HTERT RPE-1 (cell line): ENCODE data around the gene MGAT5.

ENCODE experiments used
- in situ Hi-C: fragments of 300-500 bp; cut with MboI; formaldehyde crosslinking; loops from 4 replicates; pipeline ENCODE4 v1.14.3; 2020; ENCODE audit warnings: low sequenced_read_pairs

The MGAT5 gene

DNA sequence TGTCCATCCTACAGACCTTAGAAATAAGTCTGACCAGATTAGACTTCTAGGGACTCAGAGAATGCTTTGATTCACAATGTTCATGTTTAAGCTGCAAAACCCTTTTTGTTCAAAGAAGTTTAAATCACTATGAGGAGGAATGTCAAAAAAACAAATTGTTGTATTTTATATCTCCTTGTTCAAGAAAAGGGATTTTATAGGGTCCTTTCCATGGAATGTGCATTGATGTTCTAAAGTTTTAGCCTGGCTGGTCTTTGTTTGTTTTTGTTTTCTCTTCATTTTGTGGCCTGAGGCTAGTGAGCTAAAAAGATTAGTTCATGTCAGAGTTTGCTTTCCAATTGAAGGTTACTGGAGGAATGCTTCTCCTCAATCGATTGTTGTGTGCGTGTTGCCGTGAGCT is 77.2 kb downstream of the MGAT5 start:
- in situ Hi-C loops: no loop called here

DNA sequence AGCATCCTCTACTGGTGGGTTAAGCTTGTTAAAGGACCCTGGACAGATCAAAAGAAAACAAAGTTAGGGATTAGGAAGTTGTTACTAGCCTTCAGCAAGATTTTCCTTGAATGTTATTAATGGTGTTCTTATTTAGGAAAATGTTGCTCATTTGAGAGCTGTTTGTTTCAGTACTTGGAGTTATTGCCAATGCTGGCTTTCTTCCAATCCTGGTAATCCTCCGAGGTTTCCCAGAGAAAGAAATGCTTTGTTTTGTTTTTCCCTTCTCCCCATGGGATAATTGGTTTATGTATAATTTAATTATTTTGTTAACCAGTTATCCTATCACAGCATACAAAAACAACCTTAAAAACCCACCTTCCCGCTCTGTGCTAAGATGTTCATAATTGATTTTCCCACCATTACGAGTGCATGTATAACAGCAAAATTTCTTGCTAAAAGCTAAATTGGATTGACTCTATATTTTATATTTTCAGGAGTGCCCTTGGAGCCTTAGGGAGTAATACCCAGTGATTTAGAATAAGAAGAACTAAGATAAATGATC is 79.8 kb downstream of the MGAT5 start:
- in situ Hi-C loops: no loop called here

DNA sequence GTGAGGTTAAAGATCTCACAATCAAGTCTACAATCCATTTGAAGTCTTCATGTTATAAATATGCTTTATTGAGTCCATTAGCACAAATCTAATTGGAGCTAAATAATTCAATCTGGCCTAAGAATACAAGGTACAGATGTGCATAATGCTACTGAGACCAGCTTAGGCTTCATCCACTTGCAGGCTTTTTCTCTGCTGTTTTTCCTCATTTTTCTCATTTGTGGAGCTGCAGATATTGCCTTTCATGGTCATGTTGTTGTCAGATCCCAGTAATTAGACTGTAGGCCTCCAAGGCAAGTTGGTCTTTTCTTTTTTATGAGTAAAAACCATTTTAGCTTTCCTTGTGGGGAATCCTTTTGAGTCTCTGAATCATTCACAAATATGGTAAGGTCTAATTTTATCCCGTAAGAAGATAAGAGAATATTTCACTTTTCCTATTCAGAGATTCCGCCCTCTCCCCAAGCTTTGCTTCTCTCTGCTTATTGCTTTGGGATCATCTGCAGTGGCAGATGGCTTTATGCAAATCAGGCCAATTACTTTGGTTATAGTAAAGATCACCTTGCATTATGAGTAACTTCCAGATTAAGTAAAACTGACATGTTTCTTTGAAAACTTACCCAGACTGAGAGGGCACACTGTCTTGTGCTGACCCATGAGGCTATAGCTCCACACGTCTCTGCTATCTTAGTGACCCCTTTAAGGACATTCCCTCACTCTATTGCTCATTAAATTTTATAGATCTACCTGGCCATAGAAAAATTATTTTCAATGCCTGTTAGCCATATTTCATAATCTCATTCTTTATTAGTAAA is 80.9 kb downstream of the MGAT5 start:
- in situ Hi-C loops: no loop called here

DNA sequence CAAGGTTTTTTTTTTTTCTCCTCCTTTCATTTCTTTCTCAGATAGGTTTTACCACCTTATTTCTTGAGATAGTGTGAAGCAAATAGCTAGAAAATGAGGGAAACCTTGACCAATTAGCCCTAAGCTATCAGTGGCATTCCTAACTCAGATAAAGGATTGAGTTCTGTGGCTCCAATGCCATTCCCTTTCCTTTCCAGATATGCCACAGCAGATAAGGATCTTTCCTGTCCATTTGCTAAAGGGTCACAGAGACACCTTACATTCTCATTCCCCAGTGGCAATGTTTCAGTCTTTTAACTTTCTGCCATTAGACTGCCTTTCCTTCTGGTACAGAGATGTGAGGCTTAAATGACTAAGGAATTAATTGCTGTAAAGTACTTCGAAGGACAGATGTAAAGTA is 81.7 kb downstream of the MGAT5 start:
- in situ Hi-C loops: no loop called here

DNA sequence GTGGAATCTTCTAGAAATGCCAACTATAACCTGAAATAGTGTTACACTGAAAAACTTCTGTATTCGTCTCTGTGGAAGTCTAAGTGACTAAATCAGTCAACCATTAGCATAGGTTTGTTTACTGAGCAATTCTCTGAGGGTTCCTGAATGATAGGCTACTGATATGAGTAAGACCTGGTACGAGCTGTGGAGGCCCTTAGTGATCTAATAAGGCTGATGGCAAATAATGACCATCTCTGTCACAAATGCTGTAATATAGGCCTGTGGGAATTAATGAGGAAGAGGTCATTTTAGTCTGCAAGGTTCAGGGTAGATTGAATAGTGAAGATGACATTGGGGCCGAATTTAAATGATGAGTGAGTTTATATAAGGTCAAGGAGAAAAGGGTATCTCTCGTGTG is 82.5 kb downstream of the MGAT5 start:
- in situ Hi-C loops: no loop called here

DNA sequence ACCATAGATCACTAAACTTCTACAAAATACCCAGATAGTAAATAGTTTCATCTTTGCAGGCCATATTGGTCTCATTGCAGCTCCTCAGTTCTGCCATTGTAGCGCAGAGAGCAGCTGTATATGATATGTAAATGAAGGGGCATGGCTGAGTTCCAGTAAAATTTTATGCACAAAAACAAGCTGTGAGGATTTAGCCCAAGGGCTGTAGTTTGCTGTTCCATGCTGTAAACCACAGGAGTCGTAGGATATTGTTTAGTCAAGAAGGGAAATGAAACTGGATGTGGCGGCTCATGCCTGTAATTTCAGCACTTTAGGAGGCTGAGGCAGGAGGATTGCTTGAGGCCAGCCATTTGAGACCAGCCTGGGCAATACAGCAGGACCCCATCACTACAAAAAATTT is 83.0 kb downstream of the MGAT5 start:
- in situ Hi-C loops: no loop called here

DNA sequence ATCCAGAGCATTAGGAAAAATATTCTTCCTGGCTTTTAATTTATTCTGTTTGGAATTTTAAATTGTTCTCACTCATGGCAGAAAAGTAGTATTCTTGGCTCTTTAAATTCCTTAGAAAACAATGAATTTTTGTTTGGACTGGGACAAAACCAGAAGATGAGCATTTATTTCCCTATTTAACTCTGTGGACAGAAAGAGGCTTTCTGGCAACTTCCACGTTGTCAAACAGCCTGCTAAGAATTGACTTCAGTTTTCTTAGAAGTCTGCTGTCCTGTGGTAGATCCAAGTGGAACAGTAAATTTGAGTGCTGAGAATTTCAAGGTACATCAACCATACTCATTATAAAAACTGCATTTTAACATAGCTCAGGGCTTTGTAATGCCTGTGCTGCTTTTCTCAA is 83.8 kb downstream of the MGAT5 start:
- in situ Hi-C loops: no loop called here

DNA sequence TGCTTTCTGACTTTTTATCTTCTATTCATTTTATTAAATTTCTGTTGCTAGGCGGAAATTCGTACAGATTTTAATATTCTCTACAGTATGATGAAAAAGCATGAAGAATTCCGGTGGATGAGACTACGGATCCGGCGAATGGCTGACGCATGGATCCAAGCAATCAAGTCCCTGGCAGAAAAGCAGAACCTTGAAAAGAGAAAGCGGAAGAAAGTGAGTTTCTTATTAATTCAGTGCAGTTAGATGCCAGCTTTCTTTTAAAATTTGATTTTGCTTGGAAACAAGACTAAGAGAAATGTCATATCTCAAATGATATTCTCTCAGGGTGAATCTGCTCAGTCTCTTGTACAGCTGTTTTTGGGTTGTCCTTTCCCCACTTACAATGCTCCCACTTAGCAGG is 84.3 kb downstream of the MGAT5 start:
- in situ Hi-C loops: no loop called here

DNA sequence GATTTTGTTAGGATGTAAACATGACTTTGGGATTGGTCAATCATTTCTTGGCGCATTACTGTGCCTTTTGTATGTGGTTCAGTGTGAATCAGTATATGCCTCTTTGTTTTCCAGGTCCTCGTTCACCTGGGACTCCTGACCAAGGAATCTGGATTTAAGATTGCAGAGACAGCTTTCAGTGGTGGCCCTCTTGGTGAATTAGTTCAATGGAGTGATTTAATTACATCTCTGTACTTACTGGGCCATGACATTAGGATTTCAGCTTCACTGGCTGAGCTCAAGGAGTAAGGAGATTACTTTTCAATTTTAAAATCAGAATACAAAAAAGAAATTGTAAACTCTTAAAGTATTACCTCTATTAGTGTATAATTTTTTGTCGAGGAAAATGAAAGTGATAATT is 87.6 kb downstream of the MGAT5 start:
- in situ Hi-C loops: no loop called here

DNA sequence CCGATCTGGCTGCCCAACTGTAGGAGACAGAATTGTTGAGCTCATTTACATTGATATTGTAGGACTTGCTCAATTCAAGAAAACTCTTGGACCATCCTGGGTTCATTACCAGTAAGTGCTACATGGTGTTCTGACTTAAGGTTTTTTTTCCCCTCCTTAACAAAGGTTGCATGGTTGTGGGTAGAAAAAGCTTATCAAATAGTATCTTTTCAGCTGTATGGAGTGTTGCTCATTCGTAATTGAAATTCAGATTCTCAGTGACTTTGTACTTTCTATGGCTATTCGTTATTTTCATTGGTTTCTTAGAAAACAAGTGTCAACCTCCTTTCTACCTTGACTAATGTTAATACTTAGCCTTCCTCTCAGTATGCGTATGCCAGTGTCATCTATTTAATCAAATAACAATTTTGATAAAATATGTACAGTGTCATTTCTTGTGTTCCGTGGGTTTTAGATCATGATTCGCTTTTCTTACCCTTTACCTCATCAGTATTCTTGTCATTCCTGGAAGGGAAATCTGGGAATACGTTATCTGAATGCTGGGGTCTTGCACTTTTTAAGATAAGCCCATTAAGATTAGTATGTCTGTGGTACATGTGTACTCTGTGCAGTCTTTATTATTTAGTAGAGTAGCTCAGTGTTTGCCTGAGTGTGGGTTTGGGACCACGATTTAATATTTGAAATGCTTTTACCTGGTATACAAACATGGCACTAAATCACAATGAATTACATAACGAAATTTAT is 91.3 kb downstream of the MGAT5 start:
- in situ Hi-C loops: no loop called here

DNA sequence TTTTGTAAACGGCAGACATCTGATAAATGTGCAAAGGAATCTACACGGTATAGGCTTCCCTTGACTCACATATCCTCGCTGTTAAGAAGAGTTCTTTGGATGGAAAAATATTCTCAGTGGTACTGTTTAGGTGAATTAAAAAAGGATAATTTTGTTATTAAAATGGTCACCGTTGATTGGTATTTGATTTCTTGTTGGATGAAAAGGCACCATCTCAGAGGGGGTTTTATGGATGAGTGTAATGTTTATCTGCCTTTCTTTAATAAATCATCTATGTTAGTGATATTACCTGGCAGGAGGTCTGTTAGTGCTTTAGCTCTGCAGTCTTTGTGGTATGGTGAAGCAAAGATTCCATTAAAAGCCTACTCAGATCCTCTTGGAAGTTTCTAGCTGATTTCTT is 92.3 kb downstream of the MGAT5 start:
- in situ Hi-C loops: no loop called here

DNA sequence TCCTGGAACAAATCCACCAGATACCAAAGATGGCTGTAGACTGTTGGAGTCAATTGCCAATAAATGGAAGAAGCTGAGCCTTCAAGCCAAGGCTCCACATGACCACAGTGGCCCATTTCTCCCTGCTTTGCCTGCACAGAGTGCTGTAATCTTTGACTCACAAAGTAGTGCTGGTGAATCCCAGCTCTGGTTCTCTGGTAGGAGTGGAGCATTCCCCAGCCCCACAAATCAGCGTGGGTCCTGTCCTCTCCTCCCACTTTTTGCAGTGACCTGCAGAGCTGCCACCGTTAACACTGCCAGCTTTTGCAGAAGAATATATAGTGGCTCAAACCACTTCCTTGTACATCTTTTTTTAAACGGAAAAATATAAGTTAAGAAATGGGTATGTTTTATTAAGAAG is 93.9 kb downstream of the MGAT5 start:
- in situ Hi-C loops: no loop called here

DNA sequence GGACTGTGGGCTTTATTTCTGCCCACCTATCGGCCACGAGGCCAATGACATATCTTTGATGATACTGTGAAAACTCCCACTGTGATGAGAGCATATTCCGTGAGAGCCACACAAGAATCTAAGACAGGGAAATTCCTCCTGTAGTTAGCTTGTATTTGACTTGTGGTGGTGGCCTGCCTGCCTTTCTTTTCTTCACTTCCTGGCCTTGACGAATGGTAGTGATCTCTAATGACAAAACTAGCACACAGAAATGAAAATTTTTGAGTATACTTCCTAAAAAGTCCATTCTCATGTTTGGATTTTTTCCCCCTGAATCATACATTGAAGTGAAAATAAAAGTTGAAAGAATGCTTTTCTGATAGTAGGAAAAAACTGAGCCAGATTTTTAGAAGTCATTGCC is 94.4 kb downstream of the MGAT5 start:
- in situ Hi-C loops: no loop called here

DNA sequence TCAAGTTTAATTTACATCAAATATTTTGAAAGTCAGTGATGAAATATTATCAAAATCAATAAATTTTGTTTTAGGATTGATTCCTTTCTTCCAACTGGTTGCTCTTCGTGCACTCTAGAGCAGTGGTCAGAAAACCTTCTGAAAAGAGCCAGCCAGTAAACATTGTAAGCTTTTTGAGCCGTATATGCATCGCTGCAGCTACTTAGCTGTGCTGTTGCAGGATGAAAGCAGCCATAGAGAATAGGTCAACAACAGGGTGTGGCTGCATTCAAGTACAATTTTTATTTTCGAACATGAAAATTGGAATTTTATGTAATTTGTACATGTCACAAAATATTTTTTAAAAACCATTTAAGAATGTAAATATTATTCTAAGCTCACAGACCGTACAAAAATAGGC is 94.9 kb downstream of the MGAT5 start:
- in situ Hi-C loops: no loop called here

DNA sequence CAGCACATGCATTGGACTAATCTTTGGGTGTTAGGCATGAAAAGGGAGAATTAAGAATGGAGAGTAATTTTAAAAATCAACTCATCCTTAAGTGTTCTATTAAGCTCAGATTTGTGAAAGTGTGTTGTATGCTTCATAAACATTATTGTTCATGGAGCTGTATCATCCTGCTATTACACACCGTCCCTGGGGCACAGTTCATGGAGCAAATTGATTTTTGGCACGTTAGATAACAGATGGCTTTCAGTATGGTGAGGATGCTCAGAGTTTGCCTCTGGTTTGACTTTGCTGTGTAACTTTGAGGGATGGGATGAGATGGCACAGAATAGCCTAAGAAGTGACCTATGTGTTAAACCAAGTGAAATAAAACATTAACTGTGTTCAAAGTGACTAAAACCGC is 97.1 kb downstream of the MGAT5 start:
- in situ Hi-C loops: no loop called here

DNA sequence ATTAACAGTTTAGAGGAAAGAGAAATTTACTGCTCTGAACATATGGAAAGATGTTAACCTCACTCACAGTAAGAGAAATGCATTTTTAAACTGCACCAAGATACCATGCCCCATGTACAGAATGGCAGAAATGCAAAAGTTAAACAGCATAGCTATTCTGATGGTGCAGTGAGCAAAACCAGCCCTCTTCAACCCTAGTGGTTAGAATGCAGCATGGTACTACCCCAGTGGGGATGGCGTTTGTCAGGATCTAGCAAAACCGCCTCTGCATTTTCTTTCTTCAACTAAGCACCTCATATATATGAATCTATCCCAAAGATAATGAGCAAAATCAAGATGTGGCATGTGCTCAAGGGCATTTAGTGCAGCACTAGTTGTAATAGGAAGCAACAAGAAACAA is 98.0 kb downstream of the MGAT5 start:
- in situ Hi-C loops: no loop called here

DNA sequence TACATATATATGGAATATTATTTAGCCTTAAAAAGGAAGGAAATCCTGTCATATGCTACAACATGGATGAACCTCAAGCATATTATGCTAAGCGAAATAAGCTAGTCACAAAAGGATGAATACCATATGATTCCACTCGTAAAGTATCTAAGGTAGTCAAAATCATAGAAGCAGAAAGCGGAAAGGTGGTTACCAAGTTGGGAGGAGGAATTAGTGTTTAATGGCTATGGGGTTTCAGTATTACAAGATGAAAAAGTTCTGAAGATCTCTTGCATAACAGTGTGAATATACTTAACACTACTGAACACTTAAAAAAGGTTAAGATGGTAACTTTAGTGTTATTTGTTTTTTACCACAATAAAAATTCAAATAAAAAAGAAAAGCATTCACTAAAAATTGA is 99.0 kb downstream of the MGAT5 start:
- in situ Hi-C loops: no loop called here

DNA sequence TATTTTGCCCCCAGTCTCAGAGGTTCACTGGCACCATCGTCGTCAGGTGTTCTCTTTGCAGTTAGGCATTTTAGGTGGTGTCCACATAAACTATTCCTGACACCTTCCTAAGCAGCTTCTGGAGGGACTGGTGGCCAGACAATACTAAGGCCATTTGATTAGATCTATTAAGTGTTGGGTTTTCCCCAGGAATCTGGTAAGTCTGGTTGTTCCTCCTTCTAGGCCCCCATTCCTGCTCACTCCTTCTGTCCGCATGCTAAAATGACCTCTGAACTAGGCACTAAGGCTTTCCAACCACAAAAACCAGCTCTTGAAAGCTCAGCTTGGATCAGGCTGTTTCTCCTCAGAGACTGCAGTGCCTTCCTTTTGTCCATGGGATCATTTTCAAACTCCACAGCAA is 100.7 kb downstream of the MGAT5 start:
- in situ Hi-C loops: no loop called here

DNA sequence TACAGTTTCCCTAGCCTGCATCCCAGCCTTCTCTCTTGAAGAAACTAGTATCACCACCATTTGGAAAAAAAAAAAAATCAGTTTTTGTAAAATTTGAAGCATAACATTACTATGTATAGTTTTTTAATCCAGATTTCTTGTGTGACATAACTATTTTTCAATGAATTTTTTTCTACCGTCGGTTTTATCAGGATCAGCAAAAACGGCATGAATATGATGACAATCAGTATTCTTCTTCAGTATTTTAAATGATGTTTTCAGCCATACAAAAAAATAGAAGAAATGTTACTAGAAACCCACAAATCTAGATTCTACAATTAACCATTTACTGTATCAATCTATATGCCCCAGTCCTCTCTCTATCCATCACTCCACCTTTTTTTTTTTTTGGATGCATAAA is 103.9 kb downstream of the MGAT5 start:
- in situ Hi-C loops: no loop called here

DNA sequence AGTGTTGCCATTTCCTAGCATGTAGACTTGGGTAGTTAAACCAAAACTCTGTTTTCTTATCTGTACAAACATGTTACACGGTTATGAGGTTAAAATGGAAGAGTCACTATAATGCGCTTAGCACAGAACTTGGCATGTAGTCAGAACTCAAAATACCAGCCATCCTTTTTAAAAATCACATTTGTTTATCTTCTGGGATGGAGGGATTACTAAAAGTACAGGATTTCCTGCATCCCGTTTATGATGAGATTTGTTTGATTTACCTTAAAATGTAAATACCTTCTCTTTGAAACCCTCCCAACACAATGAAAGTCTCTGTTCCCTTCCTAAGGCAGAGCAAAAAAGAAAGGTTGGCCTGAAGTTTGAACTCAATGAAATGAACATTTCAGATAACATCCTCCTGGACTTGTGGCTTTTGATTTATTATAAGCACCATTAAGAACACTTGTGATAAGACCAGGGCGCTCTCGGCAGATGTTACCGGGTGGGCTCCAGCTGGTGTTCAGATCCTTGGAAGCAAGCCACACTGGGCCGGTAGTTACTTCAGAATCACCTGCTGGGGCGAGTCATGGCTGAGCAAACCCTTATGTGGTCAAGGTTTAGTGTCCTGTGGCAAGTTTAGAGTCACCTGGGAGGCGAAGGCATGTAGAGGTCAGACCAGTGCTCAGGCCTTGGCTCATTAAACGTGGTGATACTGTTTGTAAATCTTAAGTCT is 105.7 kb downstream of the MGAT5 start:
- in situ Hi-C loops: no loop called here

DNA sequence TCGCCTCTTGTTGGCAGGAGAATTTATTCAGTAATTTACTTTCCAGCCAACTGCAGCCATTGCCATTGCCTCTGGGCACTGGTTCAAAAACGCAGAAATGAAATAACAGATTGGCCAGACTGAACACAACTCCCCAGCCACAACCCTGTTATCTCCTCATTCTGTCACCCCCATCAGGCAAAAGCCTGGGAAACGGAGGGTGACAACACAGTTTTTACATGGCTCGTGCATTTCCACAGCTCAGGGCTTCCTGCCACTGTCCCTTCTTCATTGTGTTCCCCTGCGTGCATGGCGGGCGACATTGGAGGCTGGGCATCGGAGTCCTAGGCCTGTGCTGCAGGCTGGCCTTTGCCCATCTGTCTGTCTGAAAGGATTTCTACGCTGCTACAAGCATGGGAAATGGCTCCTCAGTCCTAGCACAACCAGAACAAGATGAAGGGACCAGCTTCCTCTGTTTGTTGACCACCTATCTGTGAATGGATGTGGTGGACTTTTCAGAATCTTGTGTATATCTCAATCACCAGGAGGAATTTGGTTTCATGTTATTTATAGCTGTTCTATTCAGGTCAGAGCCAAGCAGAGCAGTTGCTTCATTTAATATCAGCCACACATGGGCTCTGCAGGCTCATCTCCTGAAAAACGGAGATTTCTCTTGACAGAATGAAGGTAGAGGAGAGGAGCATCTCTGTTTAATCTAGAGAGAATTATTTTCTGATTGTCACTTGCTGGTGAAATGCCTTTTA is 107.0 kb downstream of the MGAT5 start:
- in situ Hi-C loops: no loop called here
